Endothelial cell of umbilical vein (primary cell): ENCODE data around the gene AHRR. TPM values are rescaled to one million over a fixed set of nuclear protein-coding genes. Genes with fewer than 3 reads are reported as not detected.

Experiments used
- BruUV-seq: library from RNA; stranded (reverse); fragments of 400-500 nt; replicated peaks from 2 replicates; lab custom pipeline; 2021; lab: Mats Ljungman, UMichigan
- CTCF ChIA-PET: fragments of 300-600, 350-600 bp; sonication (Branson Sonifier 250); formaldehyde crosslinking; loops from one replicate; lab custom pipeline; 2021; ENCODE audit warnings: antibody characterized with exemption, inconsistent platforms; lab: Charles Lee
- POLR2A ChIA-PET: fragments of 300-600, 350-600 bp; sonication (Branson Sonifier 250); formaldehyde crosslinking; loops from one replicate; lab custom pipeline; 2021; ENCODE audit warnings: antibody characterized with exemption, inconsistent platforms; lab: Charles Lee
- DNase-seq: peaks from one replicate; pipeline ENCODE4 v3.0.0-alpha.2; 2011; ENCODE audit warnings: low read depth, low spot score
- FAIRE-seq: peaks from 2 replicates; lab custom pipeline; 2011; peaks lifted over from hg19 to GRCh38; lab: Jason Lieb, UNC
- H2AFZ ChIP-seq: 2 replicates; pipeline ENCODE4 v1.6.0; 2012; ENCODE audit warnings: low read depth, low read length, control low read depth, inconsistent platforms
- H3K27ac ChIP-seq: 2 replicates; pipeline ENCODE4 v1.5.1; 2011; ENCODE audit warnings: low read depth, mild to moderate bottlenecking, control low read depth, low read length, moderate library complexity; ENCODE audit not compliant: insufficient read depth
- H3K27me3 ChIP-seq, 2 experiments: 2 replicates each; pipeline versions ENCODE4 v1.6.0 to v1.6.1; 2011; ENCODE audit warnings: low read length in 2 of 2, mixed read lengths in 1 of 2; ENCODE audit not compliant: control insufficient read depth in 2 of 2, insufficient read depth in 2 of 2
- H3K36me3 ChIP-seq, 2 experiments: 2 replicates in 1 of 2; 3 replicates in 1 of 2; pipeline ENCODE4 v1.5.1; 2011; ENCODE audit warnings: low read length in 2 of 2, mild to moderate bottlenecking in 1 of 2, moderate library complexity in 1 of 2; ENCODE audit not compliant: control insufficient read depth in 2 of 2, insufficient read depth in 2 of 2; ENCODE audit errors: extremely low read depth in 1 of 2
- H3K4me1 ChIP-seq: 3 replicates; pipeline ENCODE4 v1.5.1; 2011; ENCODE audit warnings: mild to moderate bottlenecking, low read length; ENCODE audit not compliant: control insufficient read depth, insufficient read depth; ENCODE audit errors: extremely low read depth
- H3K4me2 ChIP-seq: 2 replicates; pipeline ENCODE4 v1.6.1; 2011; ENCODE audit warnings: low read length, control low read depth, mixed read lengths; ENCODE audit not compliant: insufficient read depth
- H3K4me3 ChIP-seq, 3 experiments: fragments of 200-600 bp in 1 of 3; sonication (generic), shearing (Covaris generic) in 1 of 3; replicated peaks in 1 of 3; 2 replicates each; pipeline ENCODE4 v1.5.1; 2011 to 2016; ENCODE audit warnings: control low read depth in 3 of 3, low read length in 3 of 3, mild to moderate bottlenecking in 2 of 3, inconsistent platforms in 1 of 3, low read depth in 1 of 3, moderate library complexity in 1 of 3; ENCODE audit not compliant: insufficient read depth in 1 of 3
- H3K79me2 ChIP-seq: 2 replicates; pipeline ENCODE4 v1.6.0; 2012; ENCODE audit warnings: low read length, inconsistent platforms; ENCODE audit not compliant: control insufficient read depth, insufficient read depth
- H3K9ac ChIP-seq: replicated peaks from 2 replicates; pipeline ENCODE3; 2011; ENCODE audit warnings: low read length, control low read depth; ENCODE audit not compliant: insufficient read depth; ENCODE audit errors: extremely low read depth
- H3K9me1 ChIP-seq: replicated peaks from 3 replicates; pipeline ENCODE4 v1.6.0; 2011; ENCODE audit warnings: mild to moderate bottlenecking, low read length; ENCODE audit not compliant: control insufficient read depth, insufficient read depth; ENCODE audit errors: extremely low read depth
- H3K9me3 ChIP-seq: replicated peaks from 2 replicates; pipeline ENCODE4 v1.5.1; 2012; ENCODE audit warnings: low read length, inconsistent platforms; ENCODE audit not compliant: control insufficient read depth, insufficient read depth
- H4K20me1 ChIP-seq: replicated peaks from 2 replicates; pipeline ENCODE3; 2011; ENCODE audit warnings: mild to moderate bottlenecking, low read length; ENCODE audit not compliant: control insufficient read depth, insufficient read depth; ENCODE audit errors: extremely low read depth
- CTCF ChIP-seq, 2 donors: IDR thresholded peaks; 1 replicate in 1 of 2; 2 replicates in 1 of 2; pipeline ENCODE4 v1.5.1; 2011; ENCODE audit warnings: low read length in 2 of 2, mild to moderate bottlenecking in 2 of 2, moderate library complexity in 2 of 2, control low read depth in 1 of 2, inconsistent platforms in 1 of 2, low read depth in 1 of 2; ENCODE audit not compliant: insufficient read depth in 1 of 2; ENCODE audit errors: extremely low read depth in 1 of 2
- EZH2 ChIP-seq: IDR thresholded peaks from 2 replicates; pipeline ENCODE4 v1.6.1; 2012; ENCODE audit warnings: borderline replicate concordance, low read depth, mild to moderate bottlenecking, moderate library complexity, low read length, inconsistent platforms; ENCODE audit not compliant: severe bottlenecking
- FOS ChIP-seq: IDR thresholded peaks from 2 replicates; pipeline ENCODE4 v1.6.1; 2011; ENCODE audit warnings: mild to moderate bottlenecking, low read length, moderate library complexity, borderline replicate concordance; ENCODE audit not compliant: insufficient read depth
- GATA2 ChIP-seq: IDR thresholded peaks from 2 replicates; pipeline ENCODE4 v1.7.0; 2011; ENCODE audit warnings: low read depth, mild to moderate bottlenecking, moderate library complexity, mixed read lengths, low read length; ENCODE audit not compliant: insufficient read length, insufficient read depth
- JUN ChIP-seq: IDR thresholded peaks from 2 replicates; pipeline ENCODE4 v1.6.1; 2011; ENCODE audit warnings: borderline replicate concordance, low read depth; ENCODE audit not compliant: insufficient read length, insufficient read depth
- MAX ChIP-seq: IDR thresholded peaks from 2 replicates; pipeline ENCODE4 v1.6.1; 2011; ENCODE audit not compliant: insufficient read depth, insufficient read length
- MYC ChIP-seq: IDR thresholded peaks from one replicate; pipeline ENCODE4 v1.6.1; 2011; ENCODE audit warnings: mild to moderate bottlenecking, low read depth, low read length
- POLR2A ChIP-seq: IDR thresholded peaks from 2 replicates; pipeline ENCODE4 v1.6.1; 2012; ENCODE audit warnings: low read depth, mild to moderate bottlenecking, control low read depth, low read length
- POLR2AphosphoS5 ChIP-seq: IDR thresholded peaks from 2 replicates; pipeline ENCODE4 v1.6.1; 2012; ENCODE audit warnings: low read depth, mild to moderate bottlenecking, control low read depth, low read length, moderate library complexity; ENCODE audit not compliant: insufficient read depth
- dilution Hi-C: fragments of 300-500 bp; cut with MboI; formaldehyde crosslinking; loops from one replicate; pipeline ENCODE4 v1.15.0; 2019; ENCODE audit warnings: low sequenced_read_pairs; ENCODE audit not compliant: extremely low pct_ligation_motif_present
- intact Hi-C: fragments of 100-400 bp; cut with micrococcal nuclease; formaldehyde crosslinking; loops from one replicate; pipeline ENCODE4 v1.10.0; 2022
- polyA plus RNA-seq, 4 experiments: library from polyadenylated mRNA; depleted of rRNA in 3 of 4; stranded (reverse) in 3 of 4; unstranded in 1 of 4; fragments of >200 nt; gene quantifications; 2 replicates each; pipeline versions ENCODE4 v1.2.1 to v1.2.3, GENCODE V29; 2011 to 2012; ENCODE audit warnings: missing spikeins in 1 of 4
- total RNA-seq: library from RNA; stranded (reverse); gene quantifications from 2 replicates; pipeline ENCODE4 v1.2.3, GENCODE V29; 2021

The AHRR gene
- total and polyA plus RNA-seq, 2 donors (not counting 3 experiments of a cell fraction or from before 2014, with no cell fraction given): 3.1 to 7.3 TPM

- intact Hi-C loops (no loop called here), dilution Hi-C loops (no loop called here)
- FAIRE-seq (no peak), DNase-seq (no peak)
- H3K27ac ChIP-seq: no peak overlapping the region
- H4K20me1 ChIP-seq: no peaks in the 10 kb centered on the region
- H3K4me2 ChIP-seq: no peak overlapping the region
- no peaks in the 10 kb centered on the region for H3K27me3 ChIP-seq
- no peaks in the 10 kb centered on the region for H3K9me1 ChIP-seq
- no peak overlapping the region for H2AFZ ChIP-seq
- no peaks in the 10 kb centered on the region for H3K9me3 ChIP-seq
- no peaks in the 10 kb centered on the region for H3K79me2 ChIP-seq
- ChIA-PET POLR2A (no interaction called here), CTCF (interaction anchor here (0.8 to 1.2 kb wide), 3 partner anchors 15 to 19 kb away, joined by 3 read pairs; no protein-coding TSS in a partner anchor)
- TF ChIP-seq EZH2: no peak
- no peak for TF ChIP-seq CTCF (IDR thresholded peaks at IDR 0.05; ENCODE audit: extremely low read depth in 1 of 2, insufficient read depth in 1 of 2, low read depth in 1 of 2, low read length in 2 of 2)
- no peak for TF ChIP-seq MYC
- TF ChIP-seq MAX: no peak
- TF ChIP-seq GATA2: no peak
- no peak for TF ChIP-seq FOS
- TF ChIP-seq POLR2AphosphoS5: no peak
- no peak for TF ChIP-seq JUN
- TF ChIP-seq POLR2A: no peak
- H3K4me1 ChIP-seq: no peaks in the 10 kb centered on the region
- H3K9ac ChIP-seq: no peak overlapping the region
- H3K4me3 ChIP-seq: no peak overlapping the region
- peaks cover 3 to 23% of the 10 kb centered on the region in 2 experiments for H3K36me3 ChIP-seq
- no TSS peak for BruUV-seq
Measured at GRCh38 chr5:465591-466403, 144.3 kb downstream of the AHRR start.
